GM18951 (cell line): Measurements from ENCODE around the gene S100A10.
A peak's percentile ranks its signal among the peaks of the same experiment; 100 is the strongest.

Experiments
- POLR2A ChIP-seq: IDR thresholded peaks from 4 replicates; pipeline ENCODE4 v1.6.1; 2011; ENCODE audit warnings: mild to moderate bottlenecking; ENCODE audit not compliant: insufficient read length, insufficient read depth; ENCODE audit errors: extremely low read depth
- in situ Hi-C: fragments of 300-500 bp; cut with MboI; formaldehyde crosslinking; loops from one replicate; pipeline ENCODE4 v1.12.0; 2022; ENCODE audit warnings: low sequenced_read_pairs, mixed read lengths, inconsistent platforms; ENCODE audit not compliant: unreplicated experiment

S100A10 gene

GRCh38 chr1:151993734-151994496, at the start of gene S100A10:
S100A10 (minus strand) TSS chr1:151993859; CDS start chr1:151986230, 7,629 bp downstream.
- in situ Hi-C loops, result no loop called here
- TF ChIP-seq POLR2A, result no peak

GRCh38 chr1:152042030-152042429, 48.4 kb upstream of the S100A10 start:
- in situ Hi-C loops, result no loop called here
- no peak for TF ChIP-seq POLR2A

- no peak for TF ChIP-seq POLR2A
- in situ Hi-C loops, result no loop called here
Observed at GRCh38 chr1:152039886-152040285, 46.2 kb upstream of the S100A10 start.

- in situ Hi-C loops, result no loop called here
- TF ChIP-seq POLR2A, result no peak
Observed at GRCh38 chr1:152039461-152039860, 45.8 kb upstream of the S100A10 start.

- TF ChIP-seq POLR2A, result no peak
- in situ Hi-C loops, result no loop called here
Observed at GRCh38 chr1:152038871-152039270, 45.2 kb upstream of the S100A10 start.

GRCh38 chr1:152036267-152037216, 42.9 kb upstream of the S100A10 start, which contains the start of gene S100A11:
S100A11 (minus strand) TSS chr1:152037004; CDS start chr1:152036915, 89 bp downstream.
- in situ Hi-C loops, result no loop called here
- peak; percentile 64 for TF ChIP-seq POLR2A

- in situ Hi-C loops, result no loop called here
- no peak for TF ChIP-seq POLR2A
Observed at GRCh38 chr1:152035539-152036266, 42.0 kb upstream of the S100A10 start.

- in situ Hi-C loops, result no loop called here
Observed at GRCh38 chr1:152034654-152035538, 41.2 kb upstream of the S100A10 start.

GRCh38 chr1:152034324-152034653, 40.6 kb upstream of the S100A10 start:
- in situ Hi-C loops, result no loop called here
- no peak for TF ChIP-seq POLR2A

More at GRCh38 chr1:152034654-152035538, 41.2 kb upstream of the S100A10 start:
- no peak for TF ChIP-seq POLR2A

- TF ChIP-seq POLR2A, result no peak
- in situ Hi-C loops, result no loop called here
Observed at GRCh38 chr1:152029929-152030211, 36.2 kb upstream of the S100A10 start.

- in situ Hi-C loops, result no loop called here
- TF ChIP-seq POLR2A, result no peak
Observed at GRCh38 chr1:152029144-152029928, 35.7 kb upstream of the S100A10 start.

- in situ Hi-C loops, result no loop called here
- no peak for TF ChIP-seq POLR2A
Observed at GRCh38 chr1:152026895-152027294, 33.2 kb upstream of the S100A10 start.
